OCI-LY3 (cell line): ENCODE results near the gene KCNJ8.

Source experiments
- CTCF ChIP-seq: fragments of 200-600, 300-600 bp; sonication (generic); IDR thresholded peaks from 2 replicates; pipeline ENCODE4 v1.5.1; 2014; ENCODE audit warnings: antibody characterized with exemption, low read length, low read depth
- EZH2phosphoT487 ChIP-seq: fragments of 200-600 bp; shearing (Covaris generic); IDR thresholded peaks from 2 replicates; pipeline ENCODE4 v1.6.1; 2018; ENCODE audit warnings: antibody characterized with exemption, mixed run types, low read depth

- TF ChIP-seq CTCF, result no peak
- no peak for TF ChIP-seq EZH2phosphoT487
Measured at GRCh38 chr12:21763531-21763930, 11.0 kb downstream of the KCNJ8 start.
